H1 (cell line): ENCODE data around the gene MRPS34. TPM values are rescaled to one million over a fixed set of nuclear protein-coding genes. Genes with fewer than 3 reads are reported as not detected.

ENCODE experiments used
- CTCF ChIA-PET: fragments of 300-600 bp; sonication (Branson Sonifier 250); formaldehyde crosslinking; loops from one replicate; lab custom pipeline; 2021; ENCODE audit not compliant: partially characterized antibody; lab: Charles Lee
- POLR2A ChIA-PET: fragments of 300-600 bp; sonication (Branson Sonifier 250); formaldehyde crosslinking; loops from one replicate; lab custom pipeline; 2021; ENCODE audit warnings: inconsistent platforms; ENCODE audit not compliant: partially characterized antibody; lab: Charles Lee
- DNase-seq, 2 experiments: peaks; one replicate each; pipeline versions ENCODE4 v3.0.0 to v3.0.0-alpha.2; 2010 to 2022; ENCODE audit warnings: low spot score in 2 of 2, low read depth in 1 of 2, mixed read lengths in 1 of 2
- FAIRE-seq: peaks from 2 replicates; lab custom pipeline; 2011; peaks lifted over from hg19 to GRCh38; lab: Jason Lieb, UNC
- H2AFZ ChIP-seq: 2 replicates; pipeline ENCODE4 v1.8.1; 2012; ENCODE audit warnings: low read length, inconsistent platforms
- H2AK5ac ChIP-seq: 2 replicates; pipeline ENCODE4 v1.6.1; 2013; ENCODE audit warnings: low read depth, low read length
- H2BK120ac ChIP-seq: replicated peaks from 2 replicates; pipeline ENCODE3; 2013; ENCODE audit warnings: low read depth, low read length, inconsistent platforms
- H2BK12ac ChIP-seq: 2 replicates; pipeline ENCODE4 v1.6.1; 2013; ENCODE audit warnings: low read depth, low read length
- H2BK15ac ChIP-seq: 2 replicates; pipeline ENCODE4 v1.6.1; 2013; ENCODE audit warnings: low read length
- H2BK20ac ChIP-seq: 2 replicates; pipeline ENCODE4 v1.6.1; 2013; ENCODE audit warnings: low read length
- H2BK5ac ChIP-seq: 2 replicates; pipeline ENCODE4 v1.6.1; 2013; ENCODE audit warnings: low read depth, low read length
- H3K14ac ChIP-seq: 2 replicates; pipeline ENCODE4 v1.6.1; 2013; ENCODE audit warnings: inconsistent platforms; ENCODE audit not compliant: insufficient read length
- H3K18ac ChIP-seq: 2 replicates; pipeline ENCODE4 v1.6.1; 2013; ENCODE audit warnings: low read length; ENCODE audit errors: extremely low read depth
- H3K23ac ChIP-seq: 2 replicates; pipeline ENCODE4 v1.6.1; 2013; ENCODE audit warnings: inconsistent platforms; ENCODE audit not compliant: insufficient read length
- H3K23me2 ChIP-seq: 2 replicates; pipeline ENCODE4 v1.6.1; 2013; ENCODE audit warnings: low read depth, low read length
- H3K27ac ChIP-seq: 2 replicates; pipeline ENCODE4 v1.6.1; 2011; ENCODE audit warnings: low read depth, low read length, inconsistent platforms
- H3K27me3 ChIP-seq, 4 experiments: replicated peaks in 1 of 4; 1 replicate in 1 of 4; 2 replicates in 3 of 4; pipeline versions ENCODE4 v1.6.1 to v1.8.1; 2011 to 2013; ENCODE audit warnings: low read length in 3 of 4, mild to moderate bottlenecking in 3 of 4, inconsistent platforms in 2 of 4, mixed read lengths in 2 of 4, moderate library complexity in 1 of 4; ENCODE audit not compliant: control insufficient read depth in 3 of 4, insufficient read depth in 3 of 4; ENCODE audit errors: extremely low read depth in 1 of 4
- H3K36me3 ChIP-seq, 4 experiments: 2 replicates each; pipeline versions ENCODE4 v1.6.1 to v1.8.1; 2011 to 2013; ENCODE audit warnings: mild to moderate bottlenecking in 4 of 4, low read length in 3 of 4, moderate library complexity in 2 of 4, control low read depth in 1 of 4, inconsistent platforms in 1 of 4; ENCODE audit not compliant: insufficient read depth in 4 of 4, control insufficient read depth in 2 of 4
- H3K4ac ChIP-seq: replicated peaks from 2 replicates; pipeline ENCODE3; 2013; ENCODE audit warnings: low read length, low read depth, mixed read lengths, inconsistent platforms; ENCODE audit not compliant: insufficient read length
- H3K4me1 ChIP-seq, 4 experiments: replicated peaks in 1 of 4; 1 replicate in 1 of 4; 2 replicates in 3 of 4; pipeline versions ENCODE4 v1.6.1 to v1.8.1; 2011 to 2013; ENCODE audit warnings: low read length in 3 of 4, inconsistent platforms in 2 of 4, mixed read lengths in 1 of 4; ENCODE audit not compliant: insufficient read depth in 4 of 4, control insufficient read depth in 3 of 4
- H3K4me2 ChIP-seq, 2 experiments: 2 replicates each; pipeline versions ENCODE4 v1.6.1 to v1.8.1; 2011 to 2013; ENCODE audit warnings: low read depth in 2 of 2, low read length in 2 of 2, control low read depth in 1 of 2, inconsistent platforms in 1 of 2, mild to moderate bottlenecking in 1 of 2; ENCODE audit not compliant: insufficient read depth in 1 of 2
- H3K4me3 ChIP-seq, 4 experiments: fragments of 200-600, 300-600 bp in 1 of 4; sonication (generic), shearing (Covaris generic), sonication (Bioruptor Twin) in 1 of 4; 2 replicates each; pipeline versions ENCODE4 v1.5.1 to v1.8.1; 2011 to 2016; ENCODE audit warnings: low read length in 4 of 4, low read depth in 3 of 4, control low read depth in 2 of 4, inconsistent platforms in 2 of 4, mild to moderate bottlenecking in 2 of 4, mixed read lengths in 1 of 4, moderate library complexity in 1 of 4; ENCODE audit not compliant: insufficient read depth in 2 of 4; ENCODE audit errors: extremely low read depth in 1 of 4
- H3K56ac ChIP-seq: replicated peaks from 2 replicates; pipeline ENCODE3; 2013; ENCODE audit warnings: low read depth, mild to moderate bottlenecking, mixed read lengths, low read length, inconsistent platforms; ENCODE audit not compliant: insufficient read length
- H3K79me1 ChIP-seq: 2 replicates; pipeline ENCODE4 v1.6.1; 2013; ENCODE audit warnings: low read depth, low read length, control low read depth
- H3K79me2 ChIP-seq, 2 experiments: 2 replicates each; pipeline versions ENCODE4 v1.6.1 to v1.8.1; 2012 to 2013; ENCODE audit warnings: low read length in 2 of 2, mild to moderate bottlenecking in 2 of 2, inconsistent platforms in 1 of 2; ENCODE audit not compliant: insufficient read depth in 2 of 2, control insufficient read depth in 1 of 2
- H3K9ac ChIP-seq, 4 experiments: replicated peaks in 1 of 4; 1 replicate in 1 of 4; 2 replicates in 3 of 4; pipeline versions ENCODE4 v1.6.1 to v1.8.1; 2011 to 2013; ENCODE audit warnings: low read depth in 3 of 4, low read length in 3 of 4, control low read depth in 2 of 4, mild to moderate bottlenecking in 2 of 4, moderate library complexity in 2 of 4, inconsistent platforms in 1 of 4; ENCODE audit errors: extremely low read depth in 1 of 4
- H3K9me3 ChIP-seq, 2 experiments: 2 replicates each; pipeline versions ENCODE4 v1.6.1 to v1.8.1; 2012 to 2013; ENCODE audit warnings: mild to moderate bottlenecking in 2 of 2, moderate library complexity in 2 of 2, control low read depth in 1 of 2, inconsistent platforms in 1 of 2, low read depth in 1 of 2, low read length in 1 of 2, mixed read lengths in 1 of 2; ENCODE audit not compliant: insufficient read depth in 2 of 2
- H4K20me1 ChIP-seq, 2 experiments: replicated peaks in 1 of 2; 2 replicates each; pipeline versions ENCODE3 to v1.8.1; 2011 to 2013; ENCODE audit warnings: inconsistent platforms in 2 of 2, low read length in 2 of 2, mild to moderate bottlenecking in 1 of 2; ENCODE audit not compliant: insufficient read depth in 2 of 2, control insufficient read depth in 1 of 2
- H4K5ac ChIP-seq: 2 replicates; pipeline ENCODE4 v1.6.1; 2013; ENCODE audit warnings: low read length, low read depth, mixed read lengths, inconsistent platforms; ENCODE audit not compliant: insufficient read length
- H4K8ac ChIP-seq: 2 replicates; pipeline ENCODE4 v1.8.0; 2013; ENCODE audit warnings: mild to moderate bottlenecking, moderate library complexity, low read length, inconsistent platforms; ENCODE audit not compliant: insufficient read depth; ENCODE audit errors: extremely low read depth
- H4K91ac ChIP-seq: replicated peaks from 2 replicates; pipeline ENCODE3; 2013; ENCODE audit warnings: low read length, mixed read lengths, inconsistent platforms; ENCODE audit not compliant: insufficient read length
- CBX5 ChIP-seq: fragments of 300-800, 300-1000 bp; sonication (generic); IDR thresholded peaks from 2 replicates; pipeline ENCODE4 v1.7.1; 2016; ENCODE audit warnings: antibody characterized with exemption, low read length, low read depth
- EGR1 ChIP-seq: IDR thresholded peaks from 2 replicates; pipeline ENCODE4 v1.6.1; 2011; ENCODE audit warnings: low read depth, low read length, borderline replicate concordance
- KDM4A ChIP-seq: IDR thresholded peaks from one replicate; pipeline ENCODE4 v1.7.1; 2012; ENCODE audit warnings: low read depth, mild to moderate bottlenecking, moderate library complexity, low read length, inconsistent platforms; ENCODE audit not compliant: severe bottlenecking
- SIN3A ChIP-seq, 2 experiments: IDR thresholded peaks in 1 of 2; conservative IDR thresholded peaks in 1 of 2; 2 replicates each; pipeline ENCODE4 v1.6.1; 2011 to 2012; ENCODE audit warnings: low read length in 2 of 2, improper control_type of control experiment in 1 of 2, low read depth in 1 of 2, mild to moderate bottlenecking in 1 of 2
- SP2 ChIP-seq: IDR thresholded peaks from 2 replicates; pipeline ENCODE4 v1.6.1; 2012; ENCODE audit warnings: mild to moderate bottlenecking, low read length, inconsistent platforms
- WGBS, 2 experiments: shearing (Covaris generic) in 1 of 2; methylation state at CpG; one replicate each; pipeline versions ENCODE4 v1.1.6 to v1.1.7; 2013 to 2015; ENCODE audit warnings: low lambda C conversion rate in 2 of 2, mixed read lengths in 2 of 2, inconsistent platforms in 1 of 2, low coverage in 1 of 2, missing lambda C conversion rate in 1 of 2; ENCODE audit not compliant: insufficient replicate concordance in 2 of 2, insufficient coverage in 1 of 2, insufficient read length in 1 of 2; ENCODE audit errors: extremely low coverage in 1 of 2, missing lambda C conversion rate in 1 of 2; 5-methylcytosine and 5-hydroxymethylcytosine counted together
- polyA plus RNA-seq, 7 experiments: library from polyadenylated mRNA; depleted of rRNA in 3 of 7; stranded (reverse) in 5 of 7; unstranded in 2 of 7; fragments of >200 nt in 5 of 7; fragments of 200-250 nt in 2 of 7; gene quantifications; 1 replicate in 5 of 7; 2 replicates in 1 of 7; 4 replicates in 1 of 7; pipeline versions ENCODE4 v1.2.1 to v1.2.3, GENCODE V29; 2011 to 2013; ENCODE audit warnings: missing spikeins in 2 of 7, mixed read lengths in 2 of 7
- total RNA-seq: library from RNA; stranded (reverse); fragmentation: NEBNext Ultra II Directional; extraction: Animal tissue kit (Norgen Biotek cat#: 25700); gene quantifications from 2 replicates; pipeline ENCODE4 v1.2.1, GENCODE V29; 2021

Gene MRPS34
- total and polyA plus RNA-seq, 2 of the 8 experiments (the other 6 are each of a cell fraction or from before 2014, with no cell fraction given): 168 to 252 TPM

- H2BK120ac ChIP-seq: no peak overlapping the region
- no peaks in the 10 kb centered on the region for H3K27me3 ChIP-seq
- no peak for FAIRE-seq
- H4K20me1 ChIP-seq: no peaks in the 10 kb centered on the region
- TF ChIP-seq SP2 (no peak), SIN3A (conservative IDR thresholded peaks at IDR 0.05 in 1 of 2, IDR thresholded peaks at IDR 0.05 in 1 of 2; ENCODE audit: low read depth in 1 of 2, low read length in 2 of 2) (no peak), EGR1 (no peak), CBX5 (no peak), KDM4A (no peak)
- H2BK5ac ChIP-seq: no peak overlapping the region
- H4K91ac ChIP-seq: no peak overlapping the region
- no peak overlapping the region for H3K14ac ChIP-seq
- no peak for DNase-seq
- H3K4me3 ChIP-seq: no peak overlapping the region
- H2AK5ac ChIP-seq: no peak overlapping the region
- POLR2A ChIA-PET: no interaction called here
- CTCF ChIA-PET: interaction anchor here (0.7 kb wide), 2 partner anchors 106 to 261 kb away, joined by 3 read pairs; no protein-coding TSS in a partner anchor
- no peak overlapping the region for H2BK20ac ChIP-seq
- 89% methylated on average over 10 of the region's 10 CpGs; no CpG with 5 or more reads in 1 of the 2 experiments for WGBS, 2 experiments
- no peak overlapping the region for H3K18ac ChIP-seq
- no peak overlapping the region for H2BK12ac ChIP-seq
- peaks cover 3 to 6% of the 10 kb centered on the region in 2 experiments; a peak in 1 of 4 replicates for H3K9me3 ChIP-seq
- H4K5ac ChIP-seq: no peak overlapping the region
- no peak overlapping the region for H3K4ac ChIP-seq
- H3K4me2 ChIP-seq: no peak overlapping the region
- H2BK15ac ChIP-seq: no peak overlapping the region
- no peak overlapping the region for H3K27ac ChIP-seq
- H4K8ac ChIP-seq: no peak overlapping the region
- H3K23me2 ChIP-seq: no peaks in the 10 kb centered on the region
- no peak overlapping the region for H3K23ac ChIP-seq
- no peaks in the 10 kb centered on the region; a peak in 1 of 8 replicates for H3K36me3 ChIP-seq
- H2AFZ ChIP-seq: no peak overlapping the region
- H3K79me1 ChIP-seq: no peaks in the 10 kb centered on the region
- no peaks in the 10 kb centered on the region; a peak in 2 of 7 replicates for H3K4me1 ChIP-seq
- H3K79me2 ChIP-seq: no peaks in the 10 kb centered on the region
- no peak overlapping the region for H3K56ac ChIP-seq
- no peak overlapping the region for H3K9ac ChIP-seq
Measured at GRCh38 chr16:1807626-1808025, 34.7 kb upstream of the MRPS34 start.
